GM12892 (cell line): ENCODE measurements around the gene APLP2.

Experiments used
- DNase-seq: peaks from one replicate; pipeline ENCODE4 v3.0.0; 2011; ENCODE audit not compliant: insufficient read length
- FAIRE-seq: peaks from 2 replicates; lab custom pipeline; 2011; peaks lifted over from hg19 to GRCh38; lab: Jason Lieb, UNC
- POLR2A ChIP-seq: IDR thresholded peaks from 2 replicates; pipeline ENCODE4 v1.6.1; 2011; ENCODE audit warnings: low read depth, low read length, control low read depth
- POLR2AphosphoS5 ChIP-seq: IDR thresholded peaks from 2 replicates; pipeline ENCODE4 v1.6.1; 2011; ENCODE audit warnings: low read depth, low read length, control low read depth
- TAF1 ChIP-seq: IDR thresholded peaks from 2 replicates; pipeline ENCODE4 v1.6.1; 2011; ENCODE audit warnings: low read depth, mild to moderate bottlenecking, control low read depth, low read length, borderline replicate concordance

Gene APLP2

GRCh38 chr11:130159139-130159538 is 89.4 kb downstream of the APLP2 start:
- FAIRE-seq = no peak
- TF ChIP-seq TAF1 = no peak
- no peak for TF ChIP-seq POLR2A
- no peak for TF ChIP-seq POLR2AphosphoS5
- DNase-seq = no peak

GRCh38 chr11:130159657-130160497 is 90.2 kb downstream of the APLP2 start, which contains the start of gene ST14:
Gene ST14 (plus strand): TSS chr11:130159782. CDS start chr11:130159980, 198 bp downstream.
- no peak for FAIRE-seq
- TF ChIP-seq POLR2A (no peak), TAF1 (no peak), POLR2AphosphoS5 (no peak)
- peak; percentile 44 for DNase-seq

GRCh38 chr11:130160498-130161155 is 90.9 kb downstream of the APLP2 start:
- TF ChIP-seq TAF1 (no peak), POLR2A (no peak)
- DNase-seq (no peak), FAIRE-seq (no peak)

- no peak for TF ChIP-seq TAF1
- no peak for TF ChIP-seq POLR2A
- TF ChIP-seq POLR2AphosphoS5 = no peak
- FAIRE-seq (no peak), DNase-seq (no peak)
Measured at GRCh38 chr11:130161441-130162145, 91.9 kb downstream of the APLP2 start.

GRCh38 chr11:130162733-130163132 is 93.0 kb downstream of the APLP2 start:
- TF ChIP-seq TAF1 (no peak), POLR2A (no peak), POLR2AphosphoS5 (no peak)
- DNase-seq = no peak
- no peak for FAIRE-seq

GRCh38 chr11:130163346-130164220 is 93.9 kb downstream of the APLP2 start:
- no peak for TF ChIP-seq POLR2A
- TF ChIP-seq POLR2AphosphoS5 = no peak
- no peak for TF ChIP-seq TAF1
- no peak for DNase-seq
- no peak for FAIRE-seq

- DNase-seq = no peak
- TF ChIP-seq POLR2A (no peak), TAF1 (no peak), POLR2AphosphoS5 (no peak)
- FAIRE-seq = no peak
Measured at GRCh38 chr11:130164221-130164570, 94.5 kb downstream of the APLP2 start.

GRCh38 chr11:130165601-130166456 is 96.1 kb downstream of the APLP2 start:
- FAIRE-seq (peak; percentile 36), DNase-seq (no peak)
- TF ChIP-seq TAF1 = no peak
- no peak for TF ChIP-seq POLR2AphosphoS5
- no peak for TF ChIP-seq POLR2A

GRCh38 chr11:130166457-130166784 is 96.7 kb downstream of the APLP2 start:
- no peak for FAIRE-seq
- no peak for DNase-seq
- TF ChIP-seq TAF1 (no peak), POLR2A (no peak), POLR2AphosphoS5 (no peak)

- FAIRE-seq (no peak), DNase-seq (no peak)
- TF ChIP-seq POLR2A = no peak
- no peak for TF ChIP-seq POLR2AphosphoS5
- no peak for TF ChIP-seq TAF1
Measured at GRCh38 chr11:130167146-130167545, 97.5 kb downstream of the APLP2 start.

- no peak for TF ChIP-seq POLR2A
- no peak for TF ChIP-seq TAF1
- no peak for TF ChIP-seq POLR2AphosphoS5
- FAIRE-seq = no peak
- no peak for DNase-seq
Measured at GRCh38 chr11:130168105-130168504, 98.4 kb downstream of the APLP2 start.
